HFF-Myc (cell line): ENCODE results near the gene ICOS.

Experiments
- DNase-seq: peaks from one replicate; pipeline ENCODE4 v3.0.0-alpha.2; 2011; ENCODE audit warnings: low read depth; ENCODE audit errors: extremely low read depth
- H3K4me3 ChIP-seq: replicated peaks from 2 replicates; pipeline ENCODE4 v1.5.1; 2011; ENCODE audit warnings: low read depth, mild to moderate bottlenecking, control low read depth, low read length
- CTCF ChIP-seq: IDR thresholded peaks from 2 replicates; pipeline ENCODE4 v1.5.1; 2012; ENCODE audit warnings: mild to moderate bottlenecking, low read depth, low read length, control low read depth; ENCODE audit errors: missing control alignments

Gene ICOS, protein sequence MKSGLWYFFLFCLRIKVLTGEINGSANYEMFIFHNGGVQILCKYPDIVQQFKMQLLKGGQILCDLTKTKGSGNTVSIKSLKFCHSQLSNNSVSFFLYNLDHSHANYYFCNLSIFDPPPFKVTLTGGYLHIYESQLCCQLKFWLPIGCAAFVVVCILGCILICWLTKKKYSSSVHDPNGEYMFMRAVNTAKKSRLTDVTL

GRCh38 chr2:203936535-203936934 lies at the start of gene ICOS:
Gene ICOS, plus strand, starts transcription at chr2:203936763. Its CDS starts 52 bp downstream, at chr2:203936815.
- DNase-seq, result no peak
- no peak within 1 kb of the TSS for H3K4me3 ChIP-seq
- no peak for TF ChIP-seq CTCF

DNA sequence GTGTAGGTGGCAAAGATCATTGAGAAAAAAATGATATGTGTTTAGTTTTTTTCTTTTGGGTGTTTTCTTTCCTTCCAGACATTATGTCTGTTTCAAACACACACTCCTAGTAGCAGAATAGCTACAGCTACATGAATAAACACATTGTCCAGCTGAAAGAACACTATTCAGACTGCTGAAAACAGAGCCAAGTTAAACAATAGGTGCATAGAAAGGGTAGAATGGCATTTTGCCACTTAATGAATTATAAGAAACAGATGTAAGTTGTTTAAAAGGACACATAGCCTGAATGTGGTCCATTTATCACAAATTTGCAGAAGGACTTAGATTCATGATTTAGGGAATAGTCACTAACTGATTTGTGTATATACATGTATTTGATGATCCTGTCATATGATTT lies 48.9 kb upstream of the ICOS start:
- no peak overlapping the region for H3K4me3 ChIP-seq
- no peak for TF ChIP-seq CTCF
- DNase-seq, result no peak

DNA sequence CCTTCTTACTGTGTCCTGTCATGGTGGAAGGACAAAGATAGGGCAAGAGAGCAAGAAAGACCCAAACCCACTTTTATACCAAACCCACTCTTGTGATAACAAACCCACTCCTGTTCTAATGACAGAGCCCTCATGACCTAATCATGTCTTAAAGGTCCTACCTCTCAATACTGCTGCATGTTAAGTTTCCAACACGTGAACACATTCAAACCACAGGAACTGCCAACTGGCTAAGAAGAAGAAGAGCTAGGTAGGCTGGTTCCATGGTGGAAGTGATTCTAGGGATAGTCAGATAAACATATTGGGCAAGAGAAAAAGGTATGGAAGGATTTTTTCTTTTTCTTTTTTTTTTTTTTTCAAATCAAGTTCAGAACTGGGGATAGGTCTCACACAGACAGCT lies 47.0 kb upstream of the ICOS start:
- H3K4me3 ChIP-seq, result no peak overlapping the region
- DNase-seq, result no peak
- TF ChIP-seq CTCF, result no peak

DNA sequence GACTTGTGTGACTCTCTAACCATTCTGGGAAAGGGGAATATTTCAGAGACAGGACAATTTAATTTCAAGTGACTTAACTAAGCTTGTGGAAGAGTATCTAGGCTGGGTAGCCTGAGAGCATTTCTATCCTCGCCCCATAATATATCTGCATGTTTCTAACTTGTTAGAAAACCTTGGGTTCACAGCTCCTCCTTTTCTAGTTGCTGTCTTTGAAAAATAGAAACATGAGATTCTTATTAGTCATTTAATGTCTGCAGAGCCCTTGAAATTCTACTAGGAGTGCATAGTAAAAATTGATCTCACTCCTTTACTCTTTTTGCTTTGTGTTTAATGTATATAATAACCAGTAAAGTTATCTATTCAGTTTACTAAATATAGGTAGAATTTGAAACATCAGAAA lies 46.6 kb upstream of the ICOS start:
- TF ChIP-seq CTCF, result no peak
- H3K4me3 ChIP-seq, result no peak overlapping the region
- no peak for DNase-seq

GRCh38 chr2:203890733-203891132 lies 45.8 kb upstream of the ICOS start:
- DNase-seq, result no peak
- no peak overlapping the region for H3K4me3 ChIP-seq
- no peak for TF ChIP-seq CTCF

- TF ChIP-seq CTCF, result no peak
- H3K4me3 ChIP-seq, result no peak overlapping the region
- DNase-seq, result no peak
These were observed 45.1 kb upstream of the ICOS start for GRCh38 chr2:203891474-203891873.

DNA sequence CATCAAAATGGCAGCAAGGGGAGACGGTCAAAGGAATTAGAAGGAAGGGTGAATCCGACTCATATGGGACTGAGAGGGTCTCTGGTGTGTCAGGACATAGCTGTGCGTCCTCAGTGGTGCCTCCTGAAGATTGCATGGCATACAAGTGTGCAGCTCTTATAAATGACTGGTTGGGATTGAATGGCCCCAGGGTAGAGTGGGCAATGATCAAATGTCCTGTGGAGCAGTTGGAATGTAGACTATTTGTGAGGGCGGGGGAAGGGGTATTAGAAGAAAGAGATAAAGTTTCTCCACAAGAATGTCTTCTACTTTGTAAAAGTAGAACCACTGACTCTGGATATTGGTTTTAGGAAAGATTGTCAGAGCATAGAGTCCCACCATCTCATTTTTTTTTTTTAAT lies 44.4 kb upstream of the ICOS start:
- TF ChIP-seq CTCF, result no peak
- DNase-seq, result no peak
- H3K4me3 ChIP-seq, result no peak overlapping the region
